Prostate gland (tissue), 2 donors: ENCODE results near the gene LCK. TPM values are rescaled to one million over a fixed set of nuclear protein-coding genes. Genes with fewer than 3 reads are reported as not detected.

Source experiments
- DNase-seq: peaks from one replicate; pipeline ENCODE4 v3.0.0-alpha.2; 2019; ENCODE audit warnings: low spot score
- H3K27ac ChIP-seq, 2 donors: fragments of 200-600 bp; sonication (generic); 2 replicates each; pipeline ENCODE4 v1.5.1; 2017 to 2019
- H3K27me3 ChIP-seq: fragments of 200-600 bp; sonication (generic); replicated peaks from 2 replicates; pipeline ENCODE4 v1.5.1; 2019; ENCODE audit not compliant: insufficient read depth
- H3K36me3 ChIP-seq, 2 donors: fragments of 200-600 bp; sonication (generic); 1 replicate in 1 of 2; 2 replicates in 1 of 2; pipeline versions ENCODE4 v1.5.1 to v1.8.1; 2017 to 2019
- H3K4me1 ChIP-seq: fragments of 200-600 bp; sonication (generic); replicated peaks from 2 replicates; pipeline ENCODE4 v1.5.1; 2019
- H3K4me3 ChIP-seq, 2 donors: fragments of 200-600 bp; sonication (generic); 2 replicates each; pipeline ENCODE4 v1.5.1; 2017 to 2019
- H3K9me3 ChIP-seq: fragments of 200-600 bp; sonication (generic); 2 replicates; pipeline ENCODE4 v1.5.1; 2017
- CTCF ChIP-seq, 4 experiments: fragments of 200-600 bp in 2 of 4; fragments of 450-650 bp in 2 of 4; sonication (generic) in 2 of 4; IDR thresholded peaks; 1 replicate in 3 of 4; 2 replicates in 1 of 4; pipeline ENCODE4 v1.5.1; 2016 to 2019; ENCODE audit warnings: antibody characterized with exemption in 4 of 4, mild to moderate bottlenecking in 2 of 4, moderate library complexity in 2 of 4
- POLR2A ChIP-seq: fragments of 450-650 bp; IDR thresholded peaks from one replicate; pipeline ENCODE4 v1.6.1; 2016; ENCODE audit warnings: antibody characterized with exemption, mild to moderate bottlenecking
- POLR2AphosphoS5 ChIP-seq: sonication (generic); formaldehyde crosslinking; IDR thresholded peaks from one replicate; pipeline ENCODE4 v1.6.1; 2017; ENCODE audit warnings: antibody characterized with exemption
- WGBS: methylation state at CpG from one replicate; pipeline ENCODE4 v1.1.5; 2018; 5-methylcytosine and 5-hydroxymethylcytosine counted together
- intact Hi-C: fragments of 100-400 bp; cut with DNase I; formaldehyde crosslinking; loops from one replicate; pipeline ENCODE4 v1.14.2; 2022
- total RNA-seq, 2 donors: library from RNA; depleted of rRNA; stranded (reverse); fragments of >200 nt; gene quantifications; one replicate each; pipeline ENCODE4 v1.1.0, GENCODE V29; 2016

Gene LCK
- 1 to 10 TPM; 1.3 to 4.4 TPM for total RNA-seq

GRCh38 chr1:32250893-32251716 lies at the start of gene LCK:
TSS of gene LCK (plus strand) at chr1:32251265. CDS start at chr1:32274330, 23,065 bp downstream.
- 81% methylated on average over 25 of the region's 25 CpGs for WGBS
- intact Hi-C loops: no loop called here

GRCh38 chr1:32204943-32205361 lies 46.1 kb upstream of the LCK start:
- no peaks in the 10 kb centered on the region for H3K36me3 ChIP-seq
- peaks cover 10% of the 10 kb centered on the region for H3K4me1 ChIP-seq
- no peak for DNase-seq
- no peaks in the 10 kb centered on the region for H3K27me3 ChIP-seq
- WGBS: 18% methylated on average over 26 of the region's 26 CpGs
- H3K27ac ChIP-seq: peak overlapping the region; percentile 37 to 58
- peak overlapping the region; percentile 52 to 61 for H3K4me3 ChIP-seq
- no peaks in the 10 kb centered on the region for H3K9me3 ChIP-seq
- no peak for TF ChIP-seq POLR2A
- no peak for TF ChIP-seq CTCF (IDR thresholded peaks at IDR 0.05)
- no peak for TF ChIP-seq POLR2AphosphoS5
- intact Hi-C loops: no loop called here

More at GRCh38 chr1:32250893-32251716, at the start of gene LCK:
- TF ChIP-seq POLR2AphosphoS5 (no peak), POLR2A (no peak), CTCF (IDR thresholded peaks at IDR 0.05) (no peak)
- no peaks in the 10 kb centered on the region for H3K9me3 ChIP-seq
- DNase-seq: no peak
- no peaks in the 10 kb centered on the region for H3K36me3 ChIP-seq
- no peaks in the 10 kb centered on the region for H3K4me1 ChIP-seq
- no peaks in the 10 kb centered on the region for H3K27me3 ChIP-seq
- no peak within 1 kb of the TSS for H3K4me3 ChIP-seq
- peak within 1 kb of the TSS; percentile 11 to 15 for H3K27ac ChIP-seq

- Histone ChIP-seq H3K27ac (peak within 1 kb of the TSS; percentile 37 to 58), H3K27me3 (no peaks in the 10 kb centered on the region), H3K4me1 (peaks cover 10% of the 10 kb centered on the region), H3K9me3 (no peaks in the 10 kb centered on the region), H3K4me3 (peak within 1 kb of the TSS; percentile 52 to 61), H3K36me3 (no peaks in the 10 kb centered on the region)
- 4% methylated on average over 50 of the region's 77 CpGs for WGBS
- TF ChIP-seq POLR2AphosphoS5 (peak; percentile 93), POLR2A (peak; percentile 49), CTCF (IDR thresholded peaks at IDR 0.05) (peak in 1 of 4 experiments; percentile 11)
- peak; percentile 83 for DNase-seq
- intact Hi-C loops: no loop called here
These were observed 45.4 kb upstream of the LCK start, which contains the start of gene IQCC for GRCh38 chr1:32205401-32206370. TSS of gene IQCC (plus strand) at chr1:32205671. CDS start at chr1:32205682, 11 bp downstream.

- no peaks in the 10 kb centered on the region for H3K27me3 ChIP-seq
- H3K36me3 ChIP-seq: no peaks in the 10 kb centered on the region
- intact Hi-C loops: no loop called here
- 91% methylated on average over 6 of the region's 6 CpGs for WGBS
- H3K27ac ChIP-seq: no peak overlapping the region
- no peak overlapping the region for H3K4me3 ChIP-seq
- no peak for DNase-seq
- no peak for TF ChIP-seq POLR2A
- no peak for TF ChIP-seq CTCF (IDR thresholded peaks at IDR 0.05)
- no peak for TF ChIP-seq POLR2AphosphoS5
- H3K4me1 ChIP-seq: peaks cover 5% of the 10 kb centered on the region
- H3K9me3 ChIP-seq: no peaks in the 10 kb centered on the region
These were observed 42.6 kb upstream of the LCK start for GRCh38 chr1:32208469-32208868.
